ENCODE data around the gene ADAMTSL3.

The ADAMTSL3 gene

DNA sequence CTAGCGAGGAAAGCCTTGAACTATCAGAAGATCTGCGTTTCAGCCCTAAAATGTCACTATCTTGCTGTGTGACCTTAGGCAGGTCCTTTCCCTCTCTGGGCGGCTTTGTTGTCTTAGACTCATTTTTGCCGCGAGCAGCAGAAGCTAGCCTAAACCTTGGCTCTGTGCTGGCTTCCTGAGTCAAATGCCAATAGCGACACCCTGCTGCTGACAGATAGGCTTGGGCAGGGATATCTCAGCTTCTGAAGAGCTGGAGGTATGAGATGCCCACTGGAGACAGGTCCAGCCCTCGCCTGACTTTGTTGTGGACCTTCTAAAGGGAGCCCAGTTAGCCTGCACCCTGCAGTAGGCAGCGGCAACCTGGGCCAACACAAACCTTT is 1.3 kb downstream of the ADAMTSL3 start:
- DNase-seq = no peak

DNA sequence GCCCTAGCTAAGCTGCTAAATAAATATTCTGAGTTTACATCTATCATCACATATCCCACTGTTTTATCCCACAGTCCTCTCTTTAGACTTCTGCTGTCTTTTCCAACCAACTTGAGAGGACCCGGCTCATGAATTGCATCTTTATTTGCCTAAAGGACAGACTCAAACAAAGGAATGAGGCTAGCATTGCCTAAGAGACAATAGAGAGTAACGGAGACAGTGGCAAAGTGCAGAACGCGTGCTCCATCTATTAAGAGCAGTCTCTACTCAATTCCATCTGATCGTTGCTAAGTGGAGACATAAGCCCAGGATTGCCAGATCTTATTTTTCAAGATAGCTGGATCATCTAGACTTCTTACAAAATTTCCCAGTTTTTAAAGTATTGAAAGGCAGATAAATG is 2.3 kb downstream of the ADAMTSL3 start:
- DNase-seq = no peak

DNA sequence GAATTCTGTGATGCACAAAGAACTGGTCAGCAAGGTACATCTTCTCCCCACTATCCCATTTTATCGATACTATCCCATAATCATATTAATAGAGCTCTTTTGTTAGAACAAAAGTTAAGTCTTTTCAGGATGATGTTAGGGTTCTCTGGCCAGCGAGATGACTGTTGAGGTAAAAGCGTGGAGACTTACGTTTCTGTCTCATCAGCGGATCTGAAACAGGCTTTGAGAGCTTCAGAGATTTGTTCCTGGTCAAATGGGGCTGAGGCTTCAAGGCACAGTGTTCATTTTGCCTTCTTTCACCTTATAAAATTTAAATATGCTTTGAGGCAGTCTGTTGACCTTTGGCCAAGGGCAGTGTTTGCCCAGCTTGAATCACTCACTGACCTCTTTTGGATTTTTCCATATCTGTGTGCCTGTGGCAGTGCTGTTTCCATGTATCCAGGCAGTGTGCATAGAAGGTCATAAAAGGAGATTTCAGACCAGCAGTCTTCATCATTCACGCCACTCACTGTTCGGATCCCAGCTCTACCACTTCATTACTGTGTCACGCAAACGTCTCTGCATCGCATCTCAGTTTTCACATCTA is 3.1 kb downstream of the ADAMTSL3 start:
- no peak for DNase-seq

DNA sequence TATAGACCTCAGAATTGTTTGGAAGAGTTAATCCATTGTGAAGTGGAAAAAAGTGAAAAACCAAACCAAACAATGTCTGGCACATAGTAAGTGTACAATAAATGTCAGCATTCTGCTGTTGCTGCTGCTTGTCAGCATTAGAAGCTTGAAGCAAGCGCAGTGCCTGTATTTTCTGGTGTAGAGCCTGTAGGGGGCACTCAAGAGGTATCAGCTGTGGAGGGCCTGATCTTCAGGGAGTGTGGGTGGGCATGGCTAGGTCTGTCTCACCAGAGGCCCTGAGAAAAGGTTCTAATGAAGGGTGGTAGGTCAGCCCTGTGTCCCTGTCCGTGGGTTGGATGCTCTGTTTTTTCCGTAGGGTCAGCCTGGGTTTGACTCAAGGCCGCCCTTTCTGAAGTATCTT is 3.6 kb downstream of the ADAMTSL3 start:
- no peak for DNase-seq

DNA sequence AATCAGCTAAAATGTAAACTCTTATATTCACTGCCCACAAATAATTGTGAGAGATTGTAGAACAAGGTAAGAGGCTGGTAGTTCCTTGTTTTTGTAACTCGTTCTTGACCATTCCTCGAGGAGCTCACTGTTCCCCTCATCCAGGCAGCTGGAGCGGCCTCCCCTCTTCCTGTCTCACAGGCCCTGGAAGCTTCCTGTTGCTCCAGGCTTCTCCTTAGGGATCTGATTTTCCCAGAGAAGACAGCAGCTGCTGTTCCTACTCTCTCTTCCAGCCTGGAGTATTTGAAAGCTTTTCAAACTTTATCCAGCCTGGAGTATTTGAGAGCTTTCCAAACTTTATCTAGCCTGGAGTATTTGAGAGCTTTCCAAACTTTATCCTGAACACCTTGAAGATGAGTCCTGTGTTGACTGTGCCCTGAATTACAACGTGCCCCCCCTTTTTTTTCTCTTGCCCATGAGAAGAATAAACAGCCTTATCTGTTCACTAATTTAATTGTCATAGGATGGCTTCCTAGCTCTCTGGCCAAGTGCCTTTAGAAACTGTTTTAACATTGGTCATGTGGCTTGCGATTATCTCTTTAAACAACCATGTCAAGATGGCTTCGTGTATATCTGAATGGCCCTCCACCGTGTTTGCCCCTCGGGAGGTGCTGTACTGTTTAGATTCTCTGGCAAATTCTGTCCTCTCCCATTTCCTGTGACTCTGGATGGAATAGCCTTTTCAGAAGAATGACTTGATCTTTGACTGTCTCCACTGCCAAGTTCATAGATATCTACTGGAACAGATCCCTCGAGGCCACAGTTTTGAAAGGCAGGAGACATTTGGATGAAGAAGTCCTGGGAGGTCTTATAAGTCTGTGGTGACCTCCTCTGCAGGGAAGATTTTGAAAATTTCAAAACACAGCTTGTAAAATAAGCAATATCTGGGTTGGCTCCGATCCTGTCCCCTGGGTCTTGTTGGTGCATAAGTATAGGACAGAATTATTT is 4.8 kb downstream of the ADAMTSL3 start:
- DNase-seq = no peak

DNA sequence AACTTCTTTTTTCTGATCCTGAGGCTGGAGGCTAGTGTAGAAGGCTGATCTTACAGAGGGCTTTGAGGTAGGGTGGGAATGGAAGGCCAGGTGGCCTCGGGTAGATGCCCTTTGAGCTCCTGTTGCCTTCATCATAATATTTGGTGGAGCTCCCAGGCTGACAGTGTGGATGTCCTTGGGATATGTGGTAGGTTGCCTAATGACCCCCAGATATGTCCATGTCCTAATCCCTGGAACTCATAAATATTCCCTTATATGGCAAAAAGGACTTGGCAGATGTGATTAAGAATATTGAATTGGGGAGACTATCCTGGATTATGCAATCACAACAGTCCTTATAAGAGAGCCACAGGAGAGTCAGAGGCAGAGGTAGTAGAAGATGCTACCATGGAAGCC is 5.5 kb downstream of the ADAMTSL3 start:
- DNase-seq = no peak

DNA sequence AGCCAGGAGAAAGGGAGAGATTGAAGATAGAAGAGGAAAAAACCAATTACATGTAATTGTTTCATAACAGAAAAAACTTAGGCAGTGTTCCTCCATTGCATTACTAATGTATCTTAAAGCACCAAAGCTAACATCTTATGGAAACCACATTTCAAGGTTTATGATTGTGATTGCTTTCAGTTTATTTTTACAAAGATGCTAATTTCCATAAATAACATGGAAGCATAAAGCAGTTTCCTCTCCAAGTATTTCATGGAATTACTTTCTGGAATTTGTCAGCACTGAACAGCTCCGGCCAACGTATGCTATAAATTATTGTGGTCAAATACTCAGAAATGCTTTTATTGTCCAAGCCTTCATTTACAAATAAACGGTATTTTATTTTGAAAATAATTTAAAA is 11.6 kb downstream of the ADAMTSL3 start:
- DNase-seq = no peak

DNA sequence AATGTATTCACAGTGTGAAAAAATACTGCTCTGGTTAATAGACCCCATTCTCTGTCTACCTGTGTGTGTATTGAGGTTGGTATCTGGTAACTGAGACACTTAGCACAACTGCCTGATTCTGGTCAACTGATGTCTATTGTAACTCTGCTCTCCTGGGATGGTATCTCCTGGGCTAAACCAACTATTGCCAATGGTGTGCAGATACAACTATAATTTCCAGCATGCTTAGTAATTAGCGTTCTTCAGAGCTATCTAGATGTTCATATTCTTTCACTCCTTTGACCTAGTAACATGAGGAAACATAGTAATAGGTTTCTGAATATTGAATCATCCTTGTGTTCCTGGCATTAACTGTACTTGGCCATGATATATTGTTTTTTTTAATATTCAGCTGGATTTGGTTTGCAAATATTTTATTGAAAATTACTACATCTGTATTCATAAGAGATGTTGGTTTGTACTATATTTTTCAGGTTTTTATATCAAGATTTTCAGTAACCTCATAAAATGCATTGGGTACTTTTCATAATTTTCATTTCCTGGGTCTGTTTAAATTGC is 16.8 kb downstream of the ADAMTSL3 start:
- no peak for DNase-seq

DNA sequence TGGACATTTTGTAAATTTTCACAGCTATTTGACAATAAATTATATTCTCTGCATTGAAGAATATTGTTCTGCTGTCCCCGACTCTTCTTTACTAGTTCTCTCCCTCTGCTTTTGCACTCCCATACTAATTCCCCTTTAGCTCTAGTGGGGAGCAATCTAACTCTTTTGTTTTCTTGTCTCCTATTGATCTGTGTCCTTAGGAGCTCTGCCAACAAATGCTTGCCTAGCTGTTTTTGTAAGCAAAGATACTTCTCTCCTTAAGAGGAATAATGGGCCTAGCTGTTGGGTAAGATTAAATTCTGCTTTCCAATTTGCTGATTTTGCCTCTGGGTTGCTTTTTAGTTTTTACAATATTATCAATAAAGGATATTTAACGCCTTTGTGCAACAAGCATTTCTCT is 17.7 kb downstream of the ADAMTSL3 start:
- no peak for DNase-seq

DNA sequence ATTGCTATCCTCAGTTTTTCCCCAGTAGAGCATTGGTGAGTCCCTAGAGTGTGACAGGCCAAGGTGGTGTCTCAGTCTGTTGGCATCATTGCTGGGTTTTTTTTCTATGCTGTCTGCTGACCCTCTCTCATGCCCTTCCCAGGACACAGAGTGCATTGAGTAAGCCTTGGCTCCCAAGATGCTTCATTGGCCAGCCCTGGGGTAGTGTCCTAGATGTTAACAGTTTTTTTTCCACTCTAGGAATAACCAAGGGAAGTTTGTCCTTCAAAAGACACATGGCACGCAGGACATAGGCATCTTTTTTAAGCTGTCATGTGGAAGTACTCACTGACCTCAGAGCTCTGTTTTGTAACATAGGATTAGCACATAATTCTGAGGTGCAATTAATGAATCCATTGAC is 19.5 kb downstream of the ADAMTSL3 start:
- no peak for DNase-seq

DNA sequence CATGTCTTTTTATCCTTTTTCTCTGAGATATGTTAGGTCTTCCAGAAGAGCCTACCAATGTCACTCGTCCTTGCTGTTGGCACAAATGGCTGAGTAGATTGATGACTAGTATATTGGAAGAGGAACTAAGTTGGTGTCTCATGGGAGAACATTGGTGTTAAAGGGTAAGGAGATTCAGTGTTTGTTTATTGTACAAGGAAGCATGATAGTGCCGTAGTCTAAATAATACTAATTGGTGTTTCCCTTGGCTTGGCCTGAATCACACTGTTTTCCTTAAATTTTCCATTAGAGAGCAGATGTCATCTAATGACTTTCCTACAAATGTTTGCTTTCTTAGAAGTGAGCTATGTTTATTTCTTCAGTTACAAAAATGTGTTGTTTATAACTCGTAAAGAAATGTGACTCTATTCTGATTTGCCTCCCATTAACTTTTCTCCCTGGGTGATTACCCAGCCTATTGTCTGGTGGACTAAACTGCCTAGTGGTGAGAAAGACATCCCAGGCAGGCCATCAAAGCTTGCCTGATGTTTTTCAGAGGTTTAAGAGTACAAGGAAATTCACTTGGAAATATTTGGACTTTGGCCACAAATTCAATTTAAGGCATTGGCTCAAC is 28.7 kb downstream of the ADAMTSL3 start:
- DNase-seq = no peak

DNA sequence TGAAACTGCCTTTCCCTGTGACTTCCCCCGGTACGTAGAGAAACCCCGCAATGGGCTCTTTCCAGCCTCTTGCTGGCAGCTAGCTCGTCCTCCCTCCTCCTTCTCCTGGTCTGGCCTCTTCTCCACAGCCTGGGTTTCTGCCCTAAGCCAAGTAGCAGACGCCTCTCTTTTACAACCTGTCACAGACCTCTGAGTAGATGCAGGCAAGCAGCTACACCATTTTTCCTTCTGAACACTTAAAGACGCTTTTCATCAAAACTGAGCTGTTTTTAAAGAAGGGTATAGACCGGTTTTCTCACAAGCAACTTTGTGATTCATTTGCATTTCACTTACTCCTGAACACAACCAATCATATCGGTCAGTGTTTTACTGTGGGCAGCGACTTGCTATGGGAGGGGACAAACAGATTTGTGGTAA is 32.0 kb downstream of the ADAMTSL3 start:
- DNase-seq = no peak

DNA sequence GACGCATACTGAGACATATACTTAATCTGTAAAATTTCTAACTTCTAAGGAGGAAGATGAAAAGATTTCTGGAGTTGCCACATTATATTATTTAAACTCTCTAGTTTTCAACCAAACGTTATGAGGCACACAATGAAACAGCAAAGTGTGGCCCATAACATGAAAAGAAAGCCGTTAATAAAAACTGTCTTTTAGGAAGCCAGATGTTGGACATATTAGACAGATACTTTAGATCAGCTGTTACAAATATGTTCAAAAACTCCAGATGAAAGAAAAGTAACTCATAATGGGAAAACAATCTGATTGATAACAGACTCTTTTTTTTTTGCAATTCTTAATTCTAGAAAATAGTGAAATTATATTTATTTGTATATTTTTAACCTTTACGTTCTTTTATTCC is 34.3 kb downstream of the ADAMTSL3 start:
- no peak for DNase-seq

DNA sequence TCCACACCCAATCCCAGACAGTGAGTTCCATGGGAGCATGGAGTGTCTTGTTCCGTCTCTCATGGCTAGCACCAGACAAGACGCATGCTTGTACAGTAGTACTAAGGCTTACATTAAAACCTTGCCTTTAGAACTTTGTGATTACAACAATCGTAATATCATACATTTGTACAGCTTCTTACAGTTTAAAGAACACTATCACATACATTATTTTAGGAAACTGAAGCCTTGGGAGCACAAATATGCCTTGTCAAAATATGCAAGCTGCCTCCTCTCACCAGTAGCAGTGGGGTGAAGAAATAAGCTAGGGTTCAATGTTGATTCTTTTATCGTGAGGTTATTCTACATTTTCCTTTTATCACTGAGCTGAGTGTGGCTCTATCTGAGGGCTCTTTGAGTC is 36.8 kb downstream of the ADAMTSL3 start:
- DNase-seq = no peak

DNA sequence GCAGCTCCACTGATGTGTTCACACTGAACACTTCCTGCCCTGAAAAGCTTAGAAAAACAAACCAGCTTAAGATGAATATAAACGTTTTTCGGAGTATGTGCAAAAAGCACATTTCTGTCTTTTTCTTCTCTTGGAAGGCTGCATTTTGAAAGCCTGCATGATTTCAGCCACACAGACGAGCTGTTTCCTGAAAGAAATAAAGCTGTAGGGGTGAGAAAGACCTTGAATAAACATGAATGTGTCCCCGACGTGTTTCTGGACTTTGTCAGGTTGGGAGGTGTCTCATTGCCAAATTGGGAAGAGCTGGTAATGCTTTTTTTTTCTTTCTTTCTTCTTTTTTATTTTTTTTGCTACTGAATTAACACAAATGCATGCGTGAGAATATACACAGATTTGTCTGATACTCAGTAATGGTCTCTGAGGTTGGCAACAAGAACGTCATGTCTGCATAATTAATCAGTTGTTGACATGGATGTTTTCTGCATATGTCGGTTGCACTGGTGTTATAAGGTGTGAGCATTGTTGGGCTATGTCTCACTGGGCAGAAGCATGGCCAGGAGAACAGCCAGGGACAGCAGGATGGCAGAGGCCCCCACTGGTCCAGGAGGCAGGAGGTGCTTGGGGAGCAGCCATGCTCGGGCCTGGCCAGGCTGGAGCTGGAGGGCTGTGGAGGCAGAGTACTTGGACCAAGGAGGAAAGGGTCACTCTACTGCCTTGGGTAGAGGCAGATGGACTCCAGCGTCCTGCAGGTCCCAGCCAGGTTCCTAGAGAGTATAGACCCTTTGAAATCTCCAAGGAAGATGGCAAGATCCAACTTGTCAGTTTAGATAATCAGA is 39.0 kb downstream of the ADAMTSL3 start:
- DNase-seq = no peak

DNA sequence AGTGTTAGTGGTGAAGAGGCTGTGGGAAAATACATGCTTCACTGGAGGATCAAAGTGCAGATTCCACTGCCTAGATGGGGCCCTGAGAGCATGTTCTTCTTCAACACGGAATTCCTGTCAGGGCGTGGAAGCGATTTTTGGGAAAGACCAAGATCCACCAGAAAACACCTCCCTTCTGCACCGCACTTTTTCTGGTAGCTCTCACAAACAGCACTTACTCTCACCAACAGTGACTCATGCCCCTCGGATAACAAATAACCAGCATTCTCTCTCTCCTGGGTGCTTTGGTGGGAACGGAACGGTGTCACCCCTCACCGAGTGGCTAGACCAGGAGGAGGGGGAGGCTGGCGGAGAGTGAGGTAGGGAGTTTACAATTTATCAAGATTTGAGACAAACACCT is 40.1 kb downstream of the ADAMTSL3 start:
- no peak for DNase-seq

DNA sequence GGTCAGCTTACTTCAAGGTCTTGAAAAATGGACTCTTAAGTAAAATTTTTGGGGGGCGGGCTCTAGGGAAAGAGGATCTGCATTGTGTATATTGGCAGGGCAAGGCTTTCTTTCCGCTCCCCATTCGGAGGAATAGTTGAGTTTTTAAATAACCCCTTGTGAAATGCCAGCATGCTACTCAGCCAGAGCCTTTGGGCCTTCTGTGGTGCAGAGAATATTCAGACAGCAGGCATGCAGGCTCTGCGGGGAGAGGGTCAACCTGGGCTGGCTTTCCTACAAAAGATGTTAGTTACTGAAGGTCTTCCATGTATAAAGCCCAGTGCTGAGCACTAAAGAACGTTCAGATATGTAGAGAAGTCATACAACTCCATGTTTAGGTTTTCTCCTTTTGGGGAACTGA is 40.6 kb downstream of the ADAMTSL3 start:
- DNase-seq = no peak

DNA sequence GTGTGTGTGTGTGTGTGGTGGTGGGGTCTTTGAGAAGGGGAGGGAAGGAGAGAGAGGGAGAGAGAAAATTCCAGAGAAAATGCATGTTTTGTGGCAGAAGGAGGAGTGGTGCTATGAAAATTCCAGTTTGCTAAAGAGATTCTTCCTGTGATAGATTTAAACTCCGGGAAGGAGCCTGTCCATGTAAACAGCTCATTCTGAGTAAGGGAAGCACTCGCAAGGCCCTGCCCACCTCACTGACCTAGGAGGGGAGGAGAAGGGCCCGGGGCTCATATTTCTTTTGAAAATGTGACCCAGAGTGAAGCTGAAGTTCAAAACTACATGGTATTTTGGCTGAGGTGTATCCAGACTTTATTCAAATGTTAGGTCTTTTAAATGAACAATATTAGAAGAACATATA is 41.3 kb downstream of the ADAMTSL3 start:
- DNase-seq = no peak

DNA sequence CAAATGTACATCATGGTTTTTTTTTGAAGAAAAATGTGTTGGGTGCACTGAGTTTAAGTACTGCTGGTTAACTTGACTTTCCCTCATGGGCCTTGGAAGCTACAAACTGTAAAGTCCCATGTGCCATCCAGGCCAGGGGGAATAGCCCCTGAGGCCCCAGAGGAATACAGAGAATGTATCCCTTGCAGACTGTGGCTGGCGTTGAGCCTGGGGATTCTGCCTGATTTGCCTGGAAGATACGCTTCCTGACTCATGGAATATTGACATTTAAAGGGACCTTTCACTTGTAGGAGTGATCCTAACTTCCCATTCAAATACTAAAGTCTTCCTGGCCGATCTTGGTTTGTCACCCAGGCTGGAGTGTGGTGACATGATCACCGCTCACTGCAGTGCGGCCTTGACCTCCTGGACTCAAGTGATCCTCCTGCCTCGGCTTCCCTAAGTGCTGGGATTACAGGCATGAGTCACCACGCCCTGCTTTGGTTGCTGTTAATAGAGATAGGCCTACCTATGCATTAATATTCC is 42.0 kb downstream of the ADAMTSL3 start:
- DNase-seq = no peak

DNA sequence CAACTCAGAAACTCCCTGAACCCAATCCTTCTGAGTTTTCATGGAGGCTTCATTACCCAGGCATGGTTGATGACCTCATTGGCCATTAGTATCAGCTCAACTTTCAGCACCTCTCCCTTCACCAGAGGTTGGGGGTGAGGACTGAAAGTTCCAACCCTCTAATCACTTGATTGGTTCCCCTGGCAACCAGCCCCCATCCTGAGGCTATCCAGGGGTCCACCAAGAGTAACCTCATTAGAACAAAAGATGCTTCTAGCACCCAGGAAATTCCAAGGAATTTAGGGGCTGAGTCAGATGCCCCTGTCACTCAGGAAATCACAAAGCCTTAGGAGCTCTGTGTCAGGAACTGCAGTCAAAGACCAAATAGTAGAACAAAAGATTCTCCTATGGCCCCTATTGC is 43.8 kb downstream of the ADAMTSL3 start:
- DNase-seq = no peak

DNA sequence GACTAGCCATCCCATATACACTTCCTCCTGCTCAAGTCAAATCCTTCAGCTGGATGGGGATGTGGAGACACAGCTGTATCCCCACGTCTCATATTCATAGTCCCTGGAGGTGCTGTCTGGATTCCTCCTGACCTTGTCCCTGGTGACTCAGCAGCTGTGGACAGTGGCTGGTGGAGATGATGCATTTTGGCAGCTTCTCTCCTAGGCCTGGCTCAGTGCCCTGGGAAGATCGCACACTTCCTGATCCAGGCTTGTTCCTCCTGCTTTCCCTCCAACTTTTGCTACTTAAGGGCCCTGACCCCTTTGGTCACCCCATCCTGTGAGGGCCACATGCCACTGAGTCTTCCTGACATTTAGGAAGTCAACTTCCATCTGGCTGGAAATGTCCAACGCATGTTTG is 44.4 kb downstream of the ADAMTSL3 start:
- no peak for DNase-seq

DNA sequence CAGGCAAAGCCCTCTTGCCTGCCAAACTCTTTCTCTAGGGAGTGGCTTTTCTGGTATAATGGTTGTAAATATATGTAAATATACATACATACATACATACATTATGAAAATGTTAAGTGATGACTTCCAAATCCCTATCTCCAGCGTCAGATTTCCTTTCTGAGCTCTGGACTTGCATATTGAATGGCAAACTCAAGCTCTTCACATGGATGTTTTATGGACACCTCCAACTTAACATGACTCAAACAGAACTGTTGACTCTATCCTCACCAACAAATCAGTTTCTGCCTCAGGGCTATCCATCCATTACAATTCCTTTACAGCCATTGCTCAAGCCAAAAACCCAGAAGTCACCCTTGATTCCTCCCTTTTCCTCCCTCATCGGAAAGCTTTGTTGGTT is 45.1 kb downstream of the ADAMTSL3 start:
- no peak for DNase-seq

DNA sequence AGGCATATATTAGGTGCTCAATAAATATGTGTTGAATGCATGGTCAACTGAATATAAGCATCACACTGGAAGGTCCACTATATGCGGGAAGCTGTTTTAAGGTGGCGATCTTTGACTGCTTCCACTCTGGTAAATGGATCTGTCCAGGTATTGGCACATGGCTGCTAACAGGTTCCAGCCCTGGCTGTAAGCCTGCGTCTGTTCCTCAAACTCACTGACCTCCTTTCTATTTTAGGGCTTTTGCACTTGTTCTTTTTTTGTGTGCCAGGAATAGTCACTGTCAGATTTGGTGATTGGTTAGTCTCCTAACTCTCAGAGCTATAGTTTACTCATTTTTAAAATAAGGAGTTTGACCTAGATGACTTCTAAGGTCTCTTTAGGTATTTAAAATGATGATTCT is 46.2 kb downstream of the ADAMTSL3 start:
- DNase-seq = no peak
